T-cell (primary cell): ENCODE measurements around the gene TSEN15. TPM values are rescaled to one million over a fixed set of nuclear protein-coding genes. Genes with fewer than 3 reads are reported as not detected.
A peak's percentile ranks its signal among the peaks of the same experiment; 100 is the strongest.
"Not testable (repeated sequence)": the region's sequence is repeated elsewhere in the genome, so short reads cannot be mapped to it uniquely, and the experiment has no call there.

Experiments
- ATAC-seq, 4 experiments: fragments of 200-7000 bp in 3 of 4; fragments of 150-1000 bp in 1 of 4; cut with Tn5 transposase; replicated peaks in 1 of 4; 1 replicate in 3 of 4; 2 replicates in 1 of 4; pipeline ENCODE4 v1.10.0; 2021; ENCODE audit warnings: moderate library complexity in 3 of 4, mild to moderate bottlenecking in 2 of 4, moderate number of reproducible peaks in 1 of 4
- CTCF ChIA-PET, 2 donors: fragments of 300-600 bp; sonication (Branson Sonifier 250); formaldehyde crosslinking; loops; one replicate each; lab custom pipeline; 2022; ENCODE audit warnings: antibody characterized with exemption in 2 of 2; lab: Charles Lee
- POLR2A ChIA-PET, 2 donors: fragments of 300-600 bp; sonication (Branson Sonifier 250); formaldehyde crosslinking; loops; one replicate each; lab custom pipeline; 2022; ENCODE audit warnings: antibody characterized with exemption in 2 of 2; lab: Charles Lee
- DNase-seq, 35 experiments: peaks; one replicate each; pipeline versions ENCODE4 v3.0.0 to v3.0.0-alpha.2; 2013 to 2023
- H3K27ac ChIP-seq: one replicate; pipeline ENCODE4 v1.5.1; 2013; ENCODE audit warnings: low read length
- H3K27me3 ChIP-seq, 2 experiments: replicated peaks in 1 of 2; 1 replicate in 1 of 2; 2 replicates in 1 of 2; pipeline versions ENCODE4 v1.6.1 to v1.7.0; 2013; ENCODE audit warnings: low read length in 1 of 2, mixed read lengths in 1 of 2; ENCODE audit not compliant: control insufficient read depth in 2 of 2, insufficient read depth in 2 of 2; ENCODE audit errors: extremely low read depth in 1 of 2
- H3K36me3 ChIP-seq, 2 donors: 1 replicate in 1 of 2; 2 replicates in 1 of 2; pipeline versions ENCODE4 v1.6.1 to v1.7.0; 2013; ENCODE audit warnings: low read length in 1 of 2; ENCODE audit not compliant: control insufficient read depth in 2 of 2, insufficient read depth in 1 of 2; ENCODE audit errors: extremely low read depth in 1 of 2
- H3K4me1 ChIP-seq, 2 experiments: 1 replicate in 1 of 2; 2 replicates in 1 of 2; pipeline versions ENCODE4 v1.6.1 to v1.7.0; 2013; ENCODE audit warnings: low read length in 2 of 2, mixed read lengths in 1 of 2; ENCODE audit not compliant: insufficient read depth in 2 of 2, control insufficient read depth in 1 of 2; ENCODE audit errors: extremely low read depth in 1 of 2
- H3K4me3 ChIP-seq, 2 donors: 1 replicate in 1 of 2; 2 replicates in 1 of 2; pipeline versions ENCODE4 v1.5.1 to v1.7.0; 2013; ENCODE audit warnings: mild to moderate bottlenecking in 2 of 2, low read length in 1 of 2, moderate library complexity in 1 of 2; ENCODE audit not compliant: control insufficient read depth in 1 of 2; ENCODE audit errors: extremely low read depth in 1 of 2
- H3K9me3 ChIP-seq: 2 replicates; pipeline ENCODE4 v1.7.0; 2013
- H3K27ac Mint-ChIP-seq, 2 donors: one replicate each; pipeline ENCODE4 v1.8.0; 2020 to 2021; ENCODE audit warnings: mild to moderate bottlenecking in 2 of 2, mixed read lengths in 2 of 2
- H3K27me3 Mint-ChIP-seq, 2 donors: one replicate each; pipeline ENCODE4 v1.8.0; 2021 to 2022; ENCODE audit warnings: mixed read lengths in 2 of 2
- H3K36me3 Mint-ChIP-seq: one replicate; pipeline ENCODE4 v1.8.0; 2021; ENCODE audit warnings: mixed read lengths
- H3K4me1 Mint-ChIP-seq, 3 donors: one replicate each; pipeline ENCODE4 v1.8.0; 2020 to 2022; ENCODE audit warnings: mixed read lengths in 3 of 3, mild to moderate bottlenecking in 1 of 3
- H3K4me3 Mint-ChIP-seq, 3 donors: one replicate each; pipeline ENCODE4 v1.8.0; 2020 to 2022; ENCODE audit warnings: mild to moderate bottlenecking in 3 of 3, mixed read lengths in 3 of 3, moderate library complexity in 3 of 3
- H3K9me3 Mint-ChIP-seq, 3 donors: one replicate each; pipeline ENCODE4 v1.8.0; 2020 to 2022; ENCODE audit warnings: mixed read lengths in 3 of 3
- WGBS: methylation state at CpG from one replicate; pipeline ENCODE4 v1.1.5; 2013; ENCODE audit warnings: missing lambda C conversion rate; ENCODE audit not compliant: insufficient coverage; 5-methylcytosine and 5-hydroxymethylcytosine counted together
- total RNA-seq, 35 experiments: library from RNA in 6 of 35; stranded (reverse) in 6 of 35; fragments of 120-200 nt in 1 of 35; gene quantifications; one replicate each; pipeline versions ENCODE4 v1.2.1 to v1.2.4 and lab custom pipeline; 2013 to 2026

TSEN15 gene
- total RNA-seq, 5 donors from 2014 or later (not counting 1 experiment from before 2014, with no cell fraction given): 22.1 to 39.8 (median 35.4) TPM

GRCh38 chr1:184093071-184093470, 41.5 kb downstream of the TSEN15 start:
- no peaks in the 10 kb centered on the region for H3K27me3 Mint-ChIP-seq
- no peaks in the 10 kb centered on the region for H3K9me3 ChIP-seq
- peaks cover 0 to 3% of the 10 kb centered on the region in 2 donors for H3K36me3 ChIP-seq
- CTCF ChIA-PET: no interaction called here
- POLR2A ChIA-PET: no interaction called here
- peaks cover 33% of the 10 kb centered on the region for H3K36me3 Mint-ChIP-seq
- ATAC-seq: no peak
- H3K27ac ChIP-seq: no peak overlapping the region
- no peak overlapping the region for H3K4me3 Mint-ChIP-seq
- no peaks in the 10 kb centered on the region for H3K4me1 Mint-ChIP-seq
- no peaks in the 10 kb centered on the region for H3K27me3 ChIP-seq
- no peak overlapping the region for H3K27ac Mint-ChIP-seq
- WGBS: no CpG with 5 or more reads among the region's 2 CpGs
- no peak overlapping the region for H3K4me3 ChIP-seq
- H3K4me1 ChIP-seq: no peaks in the 10 kb centered on the region
- DNase-seq: no peak
- H3K9me3 Mint-ChIP-seq: no peaks in the 10 kb centered on the region

GRCh38 chr1:184096005-184096404, 44.5 kb downstream of the TSEN15 start:
- H3K4me3 ChIP-seq: no peak overlapping the region
- Mint-ChIP-seq H3K4me1 (no peaks in the 10 kb centered on the region), H3K9me3 (no peaks in the 10 kb centered on the region), H3K4me3 (no peak overlapping the region), H3K27ac (no peak overlapping the region), H3K36me3 (peaks cover 38% of the 10 kb centered on the region), H3K27me3 (no peaks in the 10 kb centered on the region)
- ChIA-PET CTCF (no interaction called here), POLR2A (no interaction called here)
- no peaks in the 10 kb centered on the region for H3K9me3 ChIP-seq
- ATAC-seq (no peak), DNase-seq (no peak)
- no peaks in the 10 kb centered on the region for H3K27me3 ChIP-seq
- no peak overlapping the region for H3K27ac ChIP-seq
- H3K4me1 ChIP-seq: no peaks in the 10 kb centered on the region
- no CpG with 5 or more reads among the region's 1 CpG for WGBS
- H3K36me3 ChIP-seq: peaks cover 0 to 3% of the 10 kb centered on the region in 2 donors

- DNase-seq, H3K4me1 Mint-ChIP-seq, POLR2A ChIA-PET: not testable (repeated sequence)
Measured at GRCh38 chr1:184096580-184096979, 45.0 kb downstream of the TSEN15 start.

GRCh38 chr1:184101141-184101540, 49.6 kb downstream of the TSEN15 start:
- no peaks in the 10 kb centered on the region for H3K4me1 Mint-ChIP-seq
- no peak overlapping the region for H3K27ac Mint-ChIP-seq
- H3K27me3 Mint-ChIP-seq: no peaks in the 10 kb centered on the region
- DNase-seq (no peak), ATAC-seq (no peak)
- H3K9me3 Mint-ChIP-seq: peaks cover 12 to 24% (median 21%) of the 10 kb centered on the region in 3 donors
- ChIA-PET CTCF (no interaction called here), POLR2A (no interaction called here)
- Histone ChIP-seq H3K36me3 (no peaks in the 10 kb centered on the region), H3K27me3 (no peaks in the 10 kb centered on the region), H3K9me3 (peaks cover 4% of the 10 kb centered on the region), H3K4me3 (no peak overlapping the region), H3K27ac (no peak overlapping the region), H3K4me1 (no peaks in the 10 kb centered on the region)
- no peak overlapping the region for H3K4me3 Mint-ChIP-seq
- H3K36me3 Mint-ChIP-seq: peaks cover 58% of the 10 kb centered on the region

More at GRCh38 chr1:184096580-184096979, 45.0 kb downstream of the TSEN15 start:
- H3K4me3 Mint-ChIP-seq, H3K4me3 ChIP-seq, H3K9me3 ChIP-seq, H3K27ac ChIP-seq, CTCF ChIA-PET, H3K27me3 ChIP-seq, H3K9me3 Mint-ChIP-seq, H3K36me3 ChIP-seq, ATAC-seq, H3K27ac Mint-ChIP-seq, H3K4me1 ChIP-seq, H3K27me3 Mint-ChIP-seq: not testable (repeated sequence)
- H3K36me3 Mint-ChIP-seq: peaks cover 38% of the 10 kb centered on the region
- WGBS: 67% methylated on average over 1 of the region's 5 CpGs

- no peak for ATAC-seq
- Mint-ChIP-seq H3K27ac (no peak overlapping the region), H3K9me3 (peaks cover 14 to 29% (median 25%) of the 10 kb centered on the region in 3 donors), H3K4me3 (no peak overlapping the region), H3K4me1 (no peaks in the 10 kb centered on the region), H3K36me3 (peaks cover 58% of the 10 kb centered on the region), H3K27me3 (no peaks in the 10 kb centered on the region)
- CTCF ChIA-PET: no interaction called here
- H3K36me3 ChIP-seq: no peaks in the 10 kb centered on the region
- no peak overlapping the region for H3K27ac ChIP-seq
- H3K27me3 ChIP-seq: no peaks in the 10 kb centered on the region
- POLR2A ChIA-PET: no interaction called here
- no peak for DNase-seq
- peaks cover 4% of the 10 kb centered on the region for H3K9me3 ChIP-seq
- H3K4me3 ChIP-seq: no peak overlapping the region
- 67% methylated on average over 1 of the region's 1 CpG for WGBS
- no peaks in the 10 kb centered on the region for H3K4me1 ChIP-seq
Measured at GRCh38 chr1:184101571-184101970, 50.0 kb downstream of the TSEN15 start.

GRCh38 chr1:184110272-184111204, 59.0 kb downstream of the TSEN15 start:
- Histone ChIP-seq H3K4me3 (no peak overlapping the region), H3K9me3 (no peaks in the 10 kb centered on the region), H3K27ac (no peak overlapping the region), H3K27me3 (no peaks in the 10 kb centered on the region), H3K4me1 (no peaks in the 10 kb centered on the region), H3K36me3 (no peaks in the 10 kb centered on the region)
- WGBS: 75% methylated on average over 9 of the region's 11 CpGs
- Mint-ChIP-seq H3K36me3 (peaks cover 27% of the 10 kb centered on the region), H3K4me3 (no peak overlapping the region), H3K27ac (no peak overlapping the region), H3K4me1 (peaks cover 5 to 8% (median 6%) of the 10 kb centered on the region in 3 donors), H3K27me3 (no peaks in the 10 kb centered on the region), H3K9me3 (peaks cover 10 to 20% (median 16%) of the 10 kb centered on the region in 3 donors)
- ATAC-seq (no peak), DNase-seq (peak in 6 of 35 experiments; percentile 0 to 30 (median 6))
- ChIA-PET CTCF (no interaction called here), POLR2A (no interaction called here)
